Cardiac fibroblast (primary cell): ENCODE measurements around the gene PARP4.
"Not testable (repeated sequence)": the region's sequence is repeated elsewhere in the genome, so short reads cannot be mapped to it uniquely, and the experiment has no call there.

Experiments used
- DNase-seq, 2 donors: peaks; one replicate each; pipeline versions ENCODE4 v3.0.0 to v3.0.0-alpha.2; 2010; ENCODE audit warnings: low read depth in 2 of 2
- H3K4me3 ChIP-seq, 2 donors: replicated peaks in 1 of 2; 1 replicate in 1 of 2; 2 replicates in 1 of 2; pipeline ENCODE4 v1.5.1; 2011; ENCODE audit warnings: low read depth in 2 of 2, low read length in 2 of 2, mild to moderate bottlenecking in 2 of 2, moderate library complexity in 1 of 2
- TF ChIP-seq, protein P1 (sequence below): IDR thresholded peaks from one replicate; pipeline ENCODE4 v1.5.1; 2011; ENCODE audit warnings: low read depth, mild to moderate bottlenecking, low read length, inconsistent platforms

PARP4 gene

DNA sequence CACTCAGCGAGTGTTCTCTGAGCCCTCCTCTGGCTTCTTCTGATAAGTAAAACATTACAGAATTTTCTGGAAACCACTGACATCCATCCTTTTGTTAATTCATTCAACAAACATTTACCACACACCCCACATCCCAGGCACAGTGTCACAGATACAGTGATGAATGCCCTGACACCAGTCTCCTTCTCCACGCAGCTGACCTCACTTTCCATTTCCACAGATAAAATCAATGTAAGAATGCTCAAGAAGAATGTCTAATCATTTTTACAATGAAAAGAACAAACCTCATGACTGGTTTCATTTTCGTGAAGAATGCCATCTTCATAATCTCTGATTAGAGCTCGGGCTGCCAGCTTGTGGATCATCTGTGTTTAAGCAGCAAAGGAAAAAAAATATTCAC lies 69.2 kb downstream of the PARP4 start:
- TF ChIP-seq, protein P1, sequence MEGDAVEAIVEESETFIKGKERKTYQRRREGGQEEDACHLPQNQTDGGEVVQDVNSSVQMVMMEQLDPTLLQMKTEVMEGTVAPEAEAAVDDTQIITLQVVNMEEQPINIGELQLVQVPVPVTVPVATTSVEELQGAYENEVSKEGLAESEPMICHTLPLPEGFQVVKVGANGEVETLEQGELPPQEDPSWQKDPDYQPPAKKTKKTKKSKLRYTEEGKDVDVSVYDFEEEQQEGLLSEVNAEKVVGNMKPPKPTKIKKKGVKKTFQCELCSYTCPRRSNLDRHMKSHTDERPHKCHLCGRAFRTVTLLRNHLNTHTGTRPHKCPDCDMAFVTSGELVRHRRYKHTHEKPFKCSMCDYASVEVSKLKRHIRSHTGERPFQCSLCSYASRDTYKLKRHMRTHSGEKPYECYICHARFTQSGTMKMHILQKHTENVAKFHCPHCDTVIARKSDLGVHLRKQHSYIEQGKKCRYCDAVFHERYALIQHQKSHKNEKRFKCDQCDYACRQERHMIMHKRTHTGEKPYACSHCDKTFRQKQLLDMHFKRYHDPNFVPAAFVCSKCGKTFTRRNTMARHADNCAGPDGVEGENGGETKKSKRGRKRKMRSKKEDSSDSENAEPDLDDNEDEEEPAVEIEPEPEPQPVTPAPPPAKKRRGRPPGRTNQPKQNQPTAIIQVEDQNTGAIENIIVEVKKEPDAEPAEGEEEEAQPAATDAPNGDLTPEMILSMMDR: no peak
- DNase-seq: no peak

DNA sequence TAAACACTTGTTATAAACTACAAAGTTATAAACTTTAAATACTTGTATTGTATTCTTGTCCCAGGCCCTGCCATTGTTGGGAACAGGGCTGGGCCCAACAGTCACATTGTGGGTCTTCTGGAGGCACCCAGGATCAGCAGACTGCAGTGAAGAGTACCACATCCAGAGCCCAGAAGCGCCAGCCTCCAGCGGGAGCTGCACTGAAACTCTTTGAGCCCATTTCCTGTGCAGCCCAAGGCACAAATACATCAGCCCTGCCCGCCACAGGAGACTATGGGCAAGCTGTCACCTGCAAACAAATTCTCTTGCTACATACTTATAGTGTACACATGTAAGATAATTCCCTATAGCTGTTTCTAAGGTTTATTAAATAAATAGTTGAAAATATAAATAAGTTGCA lies 86.5 kb downstream of the PARP4 start:
- not testable (repeated sequence) for H3K4me3 ChIP-seq, DNase-seq

More for the DNA sequence above, 69.2 kb downstream of the PARP4 start:
- H3K4me3 ChIP-seq: no peak overlapping the region

DNA sequence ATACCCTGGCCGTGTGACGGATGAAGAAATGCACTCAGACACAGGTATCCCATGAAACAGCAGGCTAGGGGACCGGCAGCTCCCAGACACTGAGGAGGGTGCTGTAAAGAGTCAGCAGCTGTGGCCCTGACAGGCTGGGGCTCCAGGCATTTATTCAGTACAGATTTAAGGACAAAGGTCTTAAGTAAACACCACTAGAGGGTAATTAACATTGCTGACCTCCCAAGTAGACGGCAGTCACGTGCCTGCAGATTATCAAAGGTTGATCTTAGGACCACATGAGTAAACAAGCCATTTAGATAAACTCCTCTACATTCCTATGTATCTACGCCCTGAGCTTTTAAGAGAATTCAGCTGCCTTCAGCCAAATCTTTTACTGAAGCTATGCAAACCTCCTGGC lies 92.9 kb downstream of the PARP4 start:
- not testable (repeated sequence) for DNase-seq, H3K4me3 ChIP-seq

DNA sequence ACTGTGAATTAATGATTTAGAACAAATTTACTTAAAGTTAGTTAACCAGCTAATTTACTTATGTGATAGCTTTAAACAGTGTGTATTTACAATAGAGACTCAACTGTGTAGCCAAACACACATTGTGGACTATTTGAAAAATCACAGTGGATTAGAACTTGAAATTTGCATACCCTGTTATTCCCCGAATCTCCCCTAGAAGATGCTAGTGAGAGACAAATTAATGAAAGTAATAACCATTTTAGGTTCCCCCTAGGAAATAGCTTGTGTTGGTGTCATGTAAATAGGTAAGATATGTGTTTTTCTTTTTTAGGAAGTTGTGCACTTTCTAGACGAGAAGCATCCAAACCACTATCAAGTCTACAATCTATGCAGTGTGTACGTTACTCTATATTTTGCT lies 104.7 kb downstream of the PARP4 start:
- TF ChIP-seq, protein P1: no peak
- no peak for DNase-seq
- H3K4me3 ChIP-seq: no peak overlapping the region

DNA sequence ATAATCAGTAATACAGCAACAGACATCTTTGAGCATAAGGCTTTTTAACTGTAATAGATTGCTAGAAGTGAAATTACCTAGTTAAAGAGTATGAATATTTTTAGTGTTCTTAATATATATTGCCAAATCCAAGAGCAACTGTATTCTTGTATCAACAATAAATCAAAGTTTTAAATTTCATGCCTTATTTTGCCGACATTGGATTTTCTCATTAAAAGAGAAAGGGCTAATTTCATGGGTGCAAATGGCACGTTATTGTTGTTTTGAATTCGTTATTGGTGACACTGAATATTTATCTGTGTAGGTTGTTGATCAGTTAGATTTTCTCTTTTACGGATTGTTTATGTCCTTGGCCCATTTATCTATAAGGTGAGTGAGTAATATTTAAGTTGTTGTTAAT lies 106.1 kb downstream of the PARP4 start:
- no peak for DNase-seq
- TF ChIP-seq, protein P1: no peak

DNA sequence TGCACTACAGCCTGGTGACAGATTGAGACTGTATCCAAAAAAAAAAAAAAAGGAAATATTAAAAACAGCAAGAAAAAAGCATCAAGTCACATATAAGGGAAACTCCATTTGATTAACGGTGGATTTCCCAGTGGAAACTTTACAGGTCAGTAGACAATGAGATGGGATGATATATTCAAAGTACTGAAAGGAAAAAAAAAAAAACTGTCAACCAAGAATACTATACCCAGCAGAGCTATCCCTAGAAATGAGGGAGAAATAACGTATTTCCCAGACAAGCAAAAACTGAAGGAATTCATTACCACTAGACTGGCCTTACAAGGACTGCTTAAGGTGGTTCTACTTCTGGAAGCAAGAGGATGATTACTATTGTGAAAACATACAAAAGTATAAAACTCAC lies 115.8 kb downstream of the PARP4 start:
- no peak for DNase-seq
- TF ChIP-seq, protein P1: no peak
- no peak overlapping the region for H3K4me3 ChIP-seq

More for the DNA sequence above, 106.1 kb downstream of the PARP4 start:
- H3K4me3 ChIP-seq: no peak overlapping the region

DNA sequence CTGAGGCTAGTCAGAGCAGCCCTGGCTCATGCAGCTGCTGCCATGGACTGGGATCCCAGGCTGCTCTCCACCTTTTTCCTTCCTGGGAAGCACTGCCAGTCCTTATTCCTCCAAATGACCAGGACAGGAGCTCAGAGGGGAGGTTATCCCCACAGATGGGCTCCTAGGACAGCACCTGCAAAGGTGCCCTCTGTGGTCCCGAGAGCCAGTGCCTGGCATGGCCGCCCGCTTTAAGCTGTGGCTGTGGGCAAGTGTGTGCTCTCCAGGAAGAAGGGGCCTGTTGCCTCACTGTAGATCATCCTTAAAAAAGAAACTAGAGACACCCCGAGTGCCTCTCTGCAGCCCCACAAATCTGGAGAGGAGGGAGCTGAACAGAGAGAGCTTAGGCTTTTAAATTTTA lies 119.6 kb downstream of the PARP4 start:
- no peak for DNase-seq
- no peak overlapping the region for H3K4me3 ChIP-seq
- TF ChIP-seq, protein P1: no peak

DNA sequence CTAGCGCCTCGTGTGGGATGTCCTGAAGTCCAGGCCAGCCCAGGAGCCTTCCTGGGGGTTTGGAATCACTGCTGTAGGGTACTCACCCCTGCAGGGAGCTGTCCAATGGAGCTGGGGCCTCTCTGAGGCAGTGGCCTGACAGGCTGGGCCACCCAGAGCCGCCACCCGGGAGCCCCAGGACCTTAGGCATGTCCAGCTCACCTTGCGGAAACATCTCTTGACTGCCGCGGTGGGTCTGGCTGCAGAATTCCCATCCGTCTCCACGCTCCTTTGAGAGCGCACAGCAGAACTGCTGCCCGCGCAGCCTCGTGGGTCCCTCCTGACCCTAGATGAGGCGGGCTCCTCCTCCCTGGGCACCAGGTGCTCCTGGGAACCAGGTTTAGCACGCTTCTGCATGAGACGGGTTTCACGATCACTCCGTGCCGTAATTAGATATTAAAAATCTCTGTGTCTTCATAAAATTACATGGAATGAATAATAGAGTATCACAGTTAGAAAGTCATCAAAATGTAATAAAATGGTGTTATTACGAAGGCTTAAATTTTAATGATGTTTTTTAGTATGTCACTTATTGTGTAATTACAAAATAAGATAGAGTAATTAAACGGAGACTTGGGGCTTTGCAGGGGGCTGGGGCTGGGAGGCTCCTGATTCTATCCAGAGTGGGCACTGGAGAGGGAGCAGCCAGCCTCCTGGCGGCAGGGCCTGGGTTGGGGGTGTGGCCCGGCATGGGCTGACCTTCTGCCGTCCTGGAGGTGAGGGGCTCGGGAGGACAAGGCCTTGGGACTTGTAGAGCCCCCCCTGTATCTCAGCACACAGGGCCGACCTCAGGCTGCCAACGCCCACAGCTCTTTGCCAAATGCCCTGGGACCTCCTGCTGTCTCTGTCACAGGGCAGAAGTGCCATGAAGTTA lies 120.6 kb downstream of the PARP4 start:
- DNase-seq, H3K4me3 ChIP-seq: not testable (repeated sequence)

DNA sequence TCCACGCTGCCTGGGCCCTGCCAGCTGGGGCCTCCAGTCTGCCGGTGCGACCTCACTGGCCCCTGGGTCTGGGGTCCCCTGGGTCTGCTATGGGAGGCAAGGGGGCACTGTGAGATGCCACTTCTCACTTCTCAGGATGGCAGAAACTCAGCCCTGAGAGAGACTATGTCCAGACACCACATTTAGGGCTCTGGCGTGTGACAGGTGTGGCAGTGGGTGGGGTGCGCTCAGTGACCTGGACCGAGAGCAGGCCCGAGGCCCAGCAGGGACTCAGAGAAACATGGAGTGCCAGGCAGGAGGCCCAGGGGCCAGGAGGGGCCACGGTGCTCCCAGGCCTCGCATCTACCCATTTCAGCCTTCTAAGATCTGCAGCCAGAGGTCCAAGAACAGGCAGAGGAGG lies 121.8 kb downstream of the PARP4 start:
- not testable (repeated sequence) for DNase-seq, H3K4me3 ChIP-seq
